ENCODE measurements around the gene BDKRB2.

DNA sequence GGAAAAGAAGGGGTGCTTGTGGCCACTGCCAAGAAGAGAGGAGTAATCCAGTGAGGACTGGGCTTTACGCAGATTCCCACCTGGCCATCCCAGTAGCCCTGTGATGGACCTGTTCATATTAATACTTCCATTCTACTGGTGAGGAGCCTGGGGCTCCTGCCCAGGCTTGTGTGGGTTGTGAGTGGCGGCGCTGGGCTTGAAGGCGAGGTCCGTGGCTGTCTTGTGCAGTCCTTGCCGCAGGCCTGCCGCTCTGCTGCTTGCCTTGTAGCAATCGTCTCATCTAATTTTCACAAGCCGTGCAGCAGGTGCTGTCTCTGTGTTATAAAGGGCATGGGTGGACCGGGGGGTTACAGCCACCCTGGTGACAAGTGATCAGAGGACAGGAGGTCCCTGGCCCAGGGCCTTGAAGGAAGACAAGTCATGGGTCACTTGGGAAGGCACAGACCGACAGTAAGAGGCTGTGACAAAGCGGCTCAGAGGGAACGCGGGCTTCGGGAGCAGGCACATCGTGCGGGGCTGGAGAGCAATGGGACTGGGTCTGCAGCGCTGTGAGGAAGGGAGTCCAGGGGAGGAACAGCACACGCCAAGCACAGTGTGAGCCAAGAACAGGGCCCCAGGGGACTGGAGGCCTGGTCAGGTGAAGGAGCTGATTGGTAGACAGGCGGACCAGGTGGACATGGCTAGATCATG, 7.3 kb upstream of the BDKRB2 start:
- TF ChIP-seq, protein P1, sequence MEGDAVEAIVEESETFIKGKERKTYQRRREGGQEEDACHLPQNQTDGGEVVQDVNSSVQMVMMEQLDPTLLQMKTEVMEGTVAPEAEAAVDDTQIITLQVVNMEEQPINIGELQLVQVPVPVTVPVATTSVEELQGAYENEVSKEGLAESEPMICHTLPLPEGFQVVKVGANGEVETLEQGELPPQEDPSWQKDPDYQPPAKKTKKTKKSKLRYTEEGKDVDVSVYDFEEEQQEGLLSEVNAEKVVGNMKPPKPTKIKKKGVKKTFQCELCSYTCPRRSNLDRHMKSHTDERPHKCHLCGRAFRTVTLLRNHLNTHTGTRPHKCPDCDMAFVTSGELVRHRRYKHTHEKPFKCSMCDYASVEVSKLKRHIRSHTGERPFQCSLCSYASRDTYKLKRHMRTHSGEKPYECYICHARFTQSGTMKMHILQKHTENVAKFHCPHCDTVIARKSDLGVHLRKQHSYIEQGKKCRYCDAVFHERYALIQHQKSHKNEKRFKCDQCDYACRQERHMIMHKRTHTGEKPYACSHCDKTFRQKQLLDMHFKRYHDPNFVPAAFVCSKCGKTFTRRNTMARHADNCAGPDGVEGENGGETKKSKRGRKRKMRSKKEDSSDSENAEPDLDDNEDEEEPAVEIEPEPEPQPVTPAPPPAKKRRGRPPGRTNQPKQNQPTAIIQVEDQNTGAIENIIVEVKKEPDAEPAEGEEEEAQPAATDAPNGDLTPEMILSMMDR (conservative IDR thresholded peaks at IDR 0.05; ENCODE audit: low read length), result no peak
- TF ChIP-seq EZH2phosphoT487 (IDR thresholded peaks at IDR 0.05; ENCODE audit: borderline replicate concordance), result no peak

Data from Loucy (cell line).